SKM-1 (cell line): ENCODE data around the gene MCRIP2.
A peak's percentile ranks its signal among the peaks of the same experiment; 100 is the strongest.

Source experiments
- DNase-seq: peaks from one replicate; lab custom pipeline; 2025; ENCODE audit not compliant: unreplicated experiment; lab: John Stamatoyannopoulos, UW

The MCRIP2 gene

DNA sequence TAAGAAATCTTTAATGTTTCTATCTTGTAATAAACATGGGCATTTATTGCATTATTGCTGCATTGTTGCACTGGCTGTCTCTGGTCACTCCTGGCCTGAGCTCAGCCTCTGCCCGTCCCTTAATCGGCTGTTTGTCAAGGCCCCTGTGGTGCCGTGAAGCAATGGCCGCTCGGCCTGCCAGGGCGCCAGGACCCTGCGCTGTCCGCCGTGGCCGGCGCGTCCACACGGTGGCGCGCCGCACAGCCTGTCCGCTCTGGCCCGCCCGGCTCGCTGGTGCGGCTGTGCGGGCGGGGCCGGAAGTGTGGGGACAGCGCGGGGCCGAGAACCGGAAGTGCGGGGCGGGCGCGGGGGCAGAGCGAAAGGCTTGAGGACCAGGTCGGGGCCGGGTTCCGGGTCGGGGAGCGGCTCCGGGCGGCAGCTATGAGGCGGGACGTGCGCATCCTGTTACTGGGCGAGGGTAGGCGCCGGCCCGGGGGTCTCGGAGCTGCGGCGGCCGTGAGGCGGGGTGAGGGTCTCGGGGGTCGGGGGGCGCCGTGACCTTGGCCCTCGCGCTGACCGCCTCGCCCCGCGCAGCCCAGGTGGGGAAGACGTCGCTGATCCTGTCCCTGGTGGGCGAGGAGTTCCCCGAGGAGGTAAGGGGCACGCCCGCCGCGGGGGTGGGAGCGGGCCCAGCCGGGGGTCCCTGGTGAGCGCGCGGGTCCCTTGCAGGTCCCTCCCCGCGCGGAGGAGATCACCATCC, 26.3 kb downstream of the MCRIP2 start, which contains the start of gene RHOT2:
Gene RHOT2 (plus strand): TSS at position 353 of the 739 bp plus-strand sequence. CDS start 68 bp downstream, at position 421.
- peak; percentile 77 for DNase-seq

DNA sequence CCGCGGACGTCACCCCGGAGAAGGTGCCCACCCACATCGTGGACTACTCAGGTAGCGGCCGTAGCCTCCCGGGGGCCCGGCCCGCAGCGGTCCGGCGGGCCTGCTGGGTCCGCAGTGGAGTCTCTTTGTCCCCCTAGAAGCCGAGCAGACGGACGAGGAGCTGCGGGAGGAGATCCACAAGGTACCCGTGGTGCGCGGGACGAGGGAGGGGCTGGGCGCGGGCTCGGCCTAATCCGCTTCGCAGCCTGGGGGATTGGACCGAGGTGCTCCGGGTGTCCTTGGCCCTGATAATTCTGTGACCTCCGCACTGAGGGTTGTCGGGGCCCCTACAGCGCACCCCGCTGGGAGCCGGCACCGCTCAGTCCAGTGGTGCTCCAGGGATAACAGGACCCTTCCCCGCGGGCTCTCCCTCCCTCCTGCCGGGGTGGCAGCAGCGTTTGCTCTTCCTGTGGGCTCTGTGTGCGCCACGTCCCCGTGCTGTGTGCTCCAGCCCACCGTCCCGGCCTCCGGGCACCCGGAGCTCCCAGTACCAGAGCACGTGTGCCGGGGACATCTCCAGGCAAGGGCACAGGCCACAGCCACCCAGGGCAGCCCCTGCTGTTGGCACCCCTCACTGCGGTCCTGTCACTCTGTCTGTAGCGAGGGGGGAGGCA, 27.0 kb downstream of the MCRIP2 start:
- no peak for DNase-seq

DNA sequence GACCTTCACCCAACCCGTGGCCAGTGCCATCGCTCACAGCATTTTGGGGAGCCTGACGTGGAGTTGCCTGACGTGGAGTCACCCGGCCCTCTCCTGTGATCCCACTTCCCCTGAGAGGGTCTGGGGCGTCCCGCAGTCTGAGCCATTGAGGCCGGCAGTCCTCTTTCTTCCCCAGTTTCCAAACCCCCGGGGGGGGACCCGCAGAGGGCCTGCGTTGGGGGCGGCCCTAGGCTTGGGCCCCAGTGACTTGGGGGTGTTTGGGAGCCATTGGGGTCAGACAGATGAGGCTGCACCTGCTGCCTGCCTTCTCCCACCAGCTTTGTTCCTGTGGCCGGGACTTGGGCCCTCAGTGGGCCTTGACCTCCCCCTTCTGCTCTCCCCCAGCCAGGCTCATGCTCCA, 28.0 kb downstream of the MCRIP2 start:
- DNase-seq, result no peak

DNA sequence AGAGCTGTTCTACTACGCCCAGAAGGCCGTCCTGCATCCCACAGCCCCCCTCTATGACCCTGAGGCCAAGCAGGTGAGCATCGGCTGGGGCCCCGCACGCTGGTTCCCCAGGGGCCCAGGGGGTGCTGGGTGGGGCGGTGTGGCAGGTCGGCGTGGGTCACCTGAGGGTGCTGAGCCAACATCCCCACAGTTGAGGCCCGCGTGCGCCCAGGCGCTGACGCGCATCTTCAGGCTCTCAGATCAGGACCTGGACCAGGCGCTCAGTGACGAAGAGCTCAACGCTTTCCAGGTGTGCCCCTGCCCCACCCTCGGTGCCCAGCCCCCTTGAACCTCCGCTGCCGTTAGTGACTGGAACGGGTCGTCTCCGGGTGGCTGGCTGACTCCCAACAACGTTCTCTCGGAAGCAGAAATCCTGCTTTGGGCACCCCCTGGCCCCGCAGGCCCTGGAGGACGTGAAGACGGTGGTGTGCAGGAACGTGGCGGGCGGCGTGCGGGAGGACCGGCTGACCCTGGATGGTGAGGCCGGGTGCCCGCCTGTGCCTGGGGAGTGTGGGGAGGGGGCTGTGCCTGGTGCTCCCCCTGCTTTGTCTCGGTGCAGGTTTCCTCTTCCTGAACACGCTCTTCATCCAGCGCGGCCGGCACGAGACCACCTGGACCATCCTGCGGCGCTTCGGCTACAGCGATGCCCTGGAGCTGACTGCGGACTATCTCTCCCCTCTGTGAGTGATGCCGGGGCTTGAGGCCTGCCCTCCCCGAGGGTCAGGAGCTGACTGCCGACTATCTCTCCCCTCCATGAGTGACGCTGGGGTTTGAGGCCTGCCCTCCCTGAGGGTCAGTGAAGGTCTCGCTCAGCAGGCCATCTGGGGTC, 29.1 kb downstream of the MCRIP2 start:
- no peak for DNase-seq

GRCh38 chr16:671353-672131, 29.9 kb downstream of the MCRIP2 start:
- no peak for DNase-seq

GRCh38 chr16:672371-672770, 30.7 kb downstream of the MCRIP2 start:
- DNase-seq, result no peak

DNA sequence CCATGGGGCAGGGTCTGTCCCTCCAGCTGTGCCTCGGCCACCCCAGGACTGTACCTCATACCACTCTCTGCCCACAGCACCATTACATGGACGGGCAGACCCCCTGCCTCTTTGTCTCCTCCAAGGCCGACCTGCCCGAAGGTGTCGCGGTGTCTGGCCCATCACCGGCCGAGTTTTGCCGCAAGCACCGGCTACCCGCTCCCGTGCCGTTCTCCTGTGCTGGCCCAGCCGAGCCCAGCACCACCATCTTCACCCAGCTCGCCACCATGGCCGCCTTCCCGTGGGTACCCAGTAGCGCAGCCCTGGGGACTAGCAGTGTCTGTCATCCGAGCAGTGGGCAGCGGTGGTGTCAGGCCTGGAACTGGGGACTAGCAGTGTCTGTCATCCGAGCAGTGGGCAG, 31.2 kb downstream of the MCRIP2 start:
- DNase-seq, result no peak

DNA sequence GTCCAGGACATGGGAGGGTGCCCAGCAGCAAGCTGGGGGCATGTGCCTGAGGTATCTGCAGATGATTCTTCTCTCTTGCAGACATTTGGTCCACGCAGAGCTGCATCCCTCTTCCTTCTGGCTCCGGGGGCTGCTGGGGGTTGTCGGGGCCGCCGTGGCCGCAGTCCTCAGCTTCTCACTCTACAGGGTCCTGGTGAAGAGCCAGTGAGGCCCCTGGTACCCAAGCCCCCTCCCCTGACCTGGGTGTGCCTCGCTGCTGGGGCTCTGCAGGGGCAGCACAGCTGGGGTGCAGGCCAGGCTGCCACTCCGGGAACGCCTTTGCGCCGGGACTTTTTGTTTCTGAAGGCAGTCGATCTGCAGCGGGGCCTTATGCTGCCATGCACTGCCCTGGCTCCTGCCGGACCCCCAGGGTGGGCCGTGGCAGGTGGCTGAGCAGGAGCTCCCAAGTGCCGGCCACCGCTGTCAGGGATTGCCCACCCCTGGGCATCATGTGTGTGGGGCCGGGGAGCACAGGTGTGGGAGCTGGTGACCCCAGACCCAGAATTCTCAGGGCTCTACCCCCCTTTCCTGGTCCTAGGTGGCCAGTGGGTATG, 31.9 kb downstream of the MCRIP2 start:
- DNase-seq, result no peak

DNA sequence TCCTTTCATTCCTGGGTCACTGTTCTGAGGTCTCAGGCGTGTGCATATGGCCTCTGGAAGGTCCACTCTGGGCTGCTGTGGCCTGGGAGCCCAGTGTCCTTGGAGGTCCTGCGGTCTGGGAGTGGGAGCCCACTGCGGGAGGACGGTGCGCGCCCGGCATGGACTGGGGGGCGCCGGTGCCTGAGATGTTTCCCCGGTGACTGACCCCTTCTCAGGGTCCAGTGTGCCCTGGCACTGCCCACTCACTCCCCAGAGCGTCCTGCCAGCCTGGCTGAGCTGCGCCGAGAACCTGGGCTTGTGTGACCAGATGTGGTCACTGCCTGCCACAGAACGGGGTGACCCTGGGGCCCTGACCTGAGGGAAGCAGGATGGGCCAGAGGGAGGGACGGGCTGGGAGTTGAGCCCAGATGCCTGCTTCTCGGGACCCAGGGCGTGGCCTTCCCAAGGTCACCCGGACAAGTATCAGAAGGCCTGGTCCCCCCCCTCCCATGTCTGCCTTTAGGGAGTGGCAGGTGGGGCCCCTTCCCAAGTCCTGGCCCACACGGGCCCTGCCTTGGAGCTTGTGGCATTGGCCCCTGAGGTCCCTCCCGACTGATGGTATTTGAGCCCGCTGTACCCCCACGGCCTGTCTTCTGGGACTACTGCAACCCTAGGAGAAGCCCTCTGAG, 32.7 kb downstream of the MCRIP2 start:
- no peak for DNase-seq

GRCh38 chr16:674968-675883, 33.6 kb downstream of the MCRIP2 start, which contains the start of gene RHBDL1:
RHBDL1 (plus strand) TSS chr16:675671; CDS start chr16:675791, 120 bp downstream.
- no peak for DNase-seq

DNA sequence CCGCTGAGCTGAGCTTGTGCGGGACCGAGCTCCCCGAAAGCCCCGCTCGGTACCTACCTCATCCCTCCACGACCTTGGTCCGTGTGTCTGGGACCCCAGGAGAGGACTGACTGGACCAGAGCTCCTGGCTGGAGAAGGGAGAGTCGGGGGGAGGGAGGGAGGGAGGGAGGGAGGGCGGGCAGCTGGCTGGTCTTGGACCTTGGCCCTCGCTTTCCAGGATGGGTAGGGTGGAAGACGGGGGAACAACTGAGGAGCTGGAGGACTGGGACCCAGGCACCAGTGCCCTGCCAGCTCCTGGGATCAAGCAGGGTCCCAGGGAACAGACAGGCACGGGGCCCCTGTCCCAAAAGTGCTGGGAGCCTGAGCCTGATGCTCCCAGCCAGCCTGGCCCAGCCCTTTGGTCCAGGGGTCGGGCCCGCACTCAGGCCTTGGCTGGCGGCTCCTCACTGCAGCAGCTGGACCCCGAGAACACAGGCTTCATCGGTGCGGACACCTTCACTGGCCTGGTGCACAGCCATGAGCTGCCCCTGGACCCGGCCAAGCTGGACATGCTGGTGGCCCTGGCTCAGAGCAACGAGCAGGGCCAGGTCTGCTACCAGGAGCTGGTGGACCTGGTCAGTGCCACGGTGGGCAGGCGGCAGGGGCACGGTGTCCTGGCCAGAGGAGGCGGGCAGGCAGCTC, 34.4 kb downstream of the MCRIP2 start:
- DNase-seq, result no peak

DNA sequence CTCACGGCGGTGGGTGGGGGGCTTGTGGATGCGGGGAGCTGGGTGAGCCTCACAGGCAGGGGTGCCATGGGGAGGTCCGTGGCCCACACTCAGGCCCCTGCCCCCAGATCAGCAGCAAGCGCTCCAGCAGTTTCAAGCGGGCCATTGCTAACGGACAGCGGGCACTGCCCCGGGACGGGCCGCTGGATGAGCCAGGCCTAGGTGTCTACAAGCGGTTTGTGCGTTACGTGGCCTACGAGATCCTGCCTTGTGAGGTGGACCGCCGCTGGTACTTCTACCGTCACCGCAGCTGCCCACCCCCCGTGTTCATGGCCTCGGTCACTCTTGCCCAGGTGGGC, 34.9 kb downstream of the MCRIP2 start:
- no peak for DNase-seq

DNA sequence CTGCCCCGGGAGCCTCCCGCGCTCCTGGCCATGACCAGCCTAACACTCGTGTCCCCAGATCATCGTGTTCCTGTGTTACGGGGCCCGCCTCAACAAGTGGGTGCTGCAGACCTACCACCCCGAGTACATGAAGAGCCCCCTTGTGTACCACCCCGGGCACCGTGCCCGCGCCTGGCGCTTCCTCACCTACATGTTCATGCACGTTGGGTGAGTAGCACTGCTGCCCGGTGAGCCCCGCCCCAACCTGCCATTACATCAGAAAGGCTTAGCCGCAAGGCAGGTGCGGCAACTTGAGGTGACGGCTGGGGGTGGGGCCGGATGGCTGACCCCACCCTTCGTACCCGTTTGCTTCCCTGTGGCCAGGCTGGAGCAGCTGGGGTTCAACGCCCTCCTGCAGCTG, 35.3 kb downstream of the MCRIP2 start:
- no peak for DNase-seq

GRCh38 chr16:677316-678190, 35.9 kb downstream of the MCRIP2 start:
- DNase-seq, result no peak

- DNase-seq, result no peak
These were observed 36.7 kb downstream of the MCRIP2 start for GRCh38 chr16:678209-678857.

- no peak for DNase-seq
These were observed 37.5 kb downstream of the MCRIP2 start for GRCh38 chr16:678858-679813.
